H1 (cell line): ENCODE measurements around the gene MGMT. TPM values are rescaled to one million over a fixed set of nuclear protein-coding genes. Genes with fewer than 3 reads are reported as not detected.

Experiments used
- BCL11A ChIP-seq, 2 experiments: IDR thresholded peaks; one replicate each; pipeline ENCODE4 v1.6.1; 2011; ENCODE audit warnings: low read depth in 2 of 2, low read length in 2 of 2, mild to moderate bottlenecking in 2 of 2
- HDAC2 ChIP-seq, 2 experiments: fragments of 300-600 bp in 1 of 2; sonication (generic) in 1 of 2; IDR thresholded peaks; 2 replicates each; pipeline ENCODE4 v1.6.1; 2011 to 2012; ENCODE audit warnings: low read depth in 2 of 2, low read length in 2 of 2, mild to moderate bottlenecking in 2 of 2, moderate library complexity in 2 of 2, borderline replicate concordance in 1 of 2, inconsistent platforms in 1 of 2
- JUN ChIP-seq: IDR thresholded peaks from 2 replicates; pipeline ENCODE4 v1.6.1; 2011; ENCODE audit warnings: low read depth, mild to moderate bottlenecking, improper control_type of control experiment, low read length
- MAX ChIP-seq: IDR thresholded peaks from 2 replicates; pipeline ENCODE4 v1.6.1; 2012; ENCODE audit warnings: inconsistent platforms
- TEAD4 ChIP-seq: IDR thresholded peaks from 2 replicates; pipeline ENCODE4 v1.6.1; 2012; ENCODE audit warnings: low read depth, low read length, inconsistent platforms, mixed read lengths
- polyA plus RNA-seq, 7 experiments: library from polyadenylated mRNA; depleted of rRNA in 3 of 7; stranded (reverse) in 5 of 7; unstranded in 2 of 7; fragments of >200 nt in 5 of 7; fragments of 200-250 nt in 2 of 7; gene quantifications; 1 replicate in 5 of 7; 2 replicates in 1 of 7; 4 replicates in 1 of 7; pipeline versions ENCODE4 v1.2.1 to v1.2.3, GENCODE V29; 2011 to 2013; ENCODE audit warnings: missing spikeins in 2 of 7, mixed read lengths in 2 of 7
- total RNA-seq: library from RNA; stranded (reverse); fragmentation: NEBNext Ultra II Directional; extraction: Animal tissue kit (Norgen Biotek cat#: 25700); gene quantifications from 2 replicates; pipeline ENCODE4 v1.2.1, GENCODE V29; 2021
- TF ChIP-seq, protein P1 (sequence below): fragments of 300-600 bp; sonication (generic); IDR thresholded peaks from 2 replicates; pipeline ENCODE4 v1.7.1; 2012; ENCODE audit warnings: low read length, moderate library complexity, mild to moderate bottlenecking, inconsistent platforms; ENCODE audit not compliant: insufficient replicate concordance

The MGMT gene
- total and polyA plus RNA-seq, 2 of the 8 experiments (the other 6 are each of a cell fraction or from before 2014, with no cell fraction given): 9.9 to 10.7 TPM

DNA sequence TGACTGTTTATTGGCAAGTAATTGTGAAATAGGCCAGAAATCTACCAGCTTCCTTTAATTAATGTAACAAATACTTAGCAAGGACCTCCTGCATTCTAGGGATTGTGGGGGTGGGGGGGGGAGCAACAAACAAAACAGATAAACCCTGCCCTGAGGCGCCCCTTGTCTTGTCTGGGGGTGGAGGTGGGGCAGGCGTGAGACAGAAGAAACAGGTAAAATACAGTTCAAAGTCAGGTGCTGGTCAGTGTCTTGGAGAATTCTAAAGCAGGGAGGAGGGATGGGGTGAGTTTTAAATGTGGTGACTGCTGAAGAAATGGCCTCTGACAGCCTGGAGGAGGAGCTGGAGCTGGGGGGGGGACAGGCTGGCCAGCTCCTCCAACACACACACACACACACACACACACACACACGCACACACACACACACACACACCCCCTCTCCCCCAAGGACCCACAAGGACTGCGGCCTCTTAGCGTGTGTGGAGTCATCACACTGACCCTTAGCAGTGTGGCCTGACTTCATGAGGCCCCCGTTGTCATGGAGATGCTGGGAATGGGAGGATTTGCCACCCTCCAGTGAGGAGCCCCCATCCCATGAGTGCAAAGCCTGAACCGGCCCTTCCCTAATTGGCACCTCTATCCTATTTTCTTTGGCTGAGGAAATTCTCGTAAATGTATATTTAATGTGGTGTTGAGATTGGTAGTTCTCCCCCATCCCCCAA lies 190.4 kb downstream of the MGMT start (continued):
- TF ChIP-seq, protein P1, sequence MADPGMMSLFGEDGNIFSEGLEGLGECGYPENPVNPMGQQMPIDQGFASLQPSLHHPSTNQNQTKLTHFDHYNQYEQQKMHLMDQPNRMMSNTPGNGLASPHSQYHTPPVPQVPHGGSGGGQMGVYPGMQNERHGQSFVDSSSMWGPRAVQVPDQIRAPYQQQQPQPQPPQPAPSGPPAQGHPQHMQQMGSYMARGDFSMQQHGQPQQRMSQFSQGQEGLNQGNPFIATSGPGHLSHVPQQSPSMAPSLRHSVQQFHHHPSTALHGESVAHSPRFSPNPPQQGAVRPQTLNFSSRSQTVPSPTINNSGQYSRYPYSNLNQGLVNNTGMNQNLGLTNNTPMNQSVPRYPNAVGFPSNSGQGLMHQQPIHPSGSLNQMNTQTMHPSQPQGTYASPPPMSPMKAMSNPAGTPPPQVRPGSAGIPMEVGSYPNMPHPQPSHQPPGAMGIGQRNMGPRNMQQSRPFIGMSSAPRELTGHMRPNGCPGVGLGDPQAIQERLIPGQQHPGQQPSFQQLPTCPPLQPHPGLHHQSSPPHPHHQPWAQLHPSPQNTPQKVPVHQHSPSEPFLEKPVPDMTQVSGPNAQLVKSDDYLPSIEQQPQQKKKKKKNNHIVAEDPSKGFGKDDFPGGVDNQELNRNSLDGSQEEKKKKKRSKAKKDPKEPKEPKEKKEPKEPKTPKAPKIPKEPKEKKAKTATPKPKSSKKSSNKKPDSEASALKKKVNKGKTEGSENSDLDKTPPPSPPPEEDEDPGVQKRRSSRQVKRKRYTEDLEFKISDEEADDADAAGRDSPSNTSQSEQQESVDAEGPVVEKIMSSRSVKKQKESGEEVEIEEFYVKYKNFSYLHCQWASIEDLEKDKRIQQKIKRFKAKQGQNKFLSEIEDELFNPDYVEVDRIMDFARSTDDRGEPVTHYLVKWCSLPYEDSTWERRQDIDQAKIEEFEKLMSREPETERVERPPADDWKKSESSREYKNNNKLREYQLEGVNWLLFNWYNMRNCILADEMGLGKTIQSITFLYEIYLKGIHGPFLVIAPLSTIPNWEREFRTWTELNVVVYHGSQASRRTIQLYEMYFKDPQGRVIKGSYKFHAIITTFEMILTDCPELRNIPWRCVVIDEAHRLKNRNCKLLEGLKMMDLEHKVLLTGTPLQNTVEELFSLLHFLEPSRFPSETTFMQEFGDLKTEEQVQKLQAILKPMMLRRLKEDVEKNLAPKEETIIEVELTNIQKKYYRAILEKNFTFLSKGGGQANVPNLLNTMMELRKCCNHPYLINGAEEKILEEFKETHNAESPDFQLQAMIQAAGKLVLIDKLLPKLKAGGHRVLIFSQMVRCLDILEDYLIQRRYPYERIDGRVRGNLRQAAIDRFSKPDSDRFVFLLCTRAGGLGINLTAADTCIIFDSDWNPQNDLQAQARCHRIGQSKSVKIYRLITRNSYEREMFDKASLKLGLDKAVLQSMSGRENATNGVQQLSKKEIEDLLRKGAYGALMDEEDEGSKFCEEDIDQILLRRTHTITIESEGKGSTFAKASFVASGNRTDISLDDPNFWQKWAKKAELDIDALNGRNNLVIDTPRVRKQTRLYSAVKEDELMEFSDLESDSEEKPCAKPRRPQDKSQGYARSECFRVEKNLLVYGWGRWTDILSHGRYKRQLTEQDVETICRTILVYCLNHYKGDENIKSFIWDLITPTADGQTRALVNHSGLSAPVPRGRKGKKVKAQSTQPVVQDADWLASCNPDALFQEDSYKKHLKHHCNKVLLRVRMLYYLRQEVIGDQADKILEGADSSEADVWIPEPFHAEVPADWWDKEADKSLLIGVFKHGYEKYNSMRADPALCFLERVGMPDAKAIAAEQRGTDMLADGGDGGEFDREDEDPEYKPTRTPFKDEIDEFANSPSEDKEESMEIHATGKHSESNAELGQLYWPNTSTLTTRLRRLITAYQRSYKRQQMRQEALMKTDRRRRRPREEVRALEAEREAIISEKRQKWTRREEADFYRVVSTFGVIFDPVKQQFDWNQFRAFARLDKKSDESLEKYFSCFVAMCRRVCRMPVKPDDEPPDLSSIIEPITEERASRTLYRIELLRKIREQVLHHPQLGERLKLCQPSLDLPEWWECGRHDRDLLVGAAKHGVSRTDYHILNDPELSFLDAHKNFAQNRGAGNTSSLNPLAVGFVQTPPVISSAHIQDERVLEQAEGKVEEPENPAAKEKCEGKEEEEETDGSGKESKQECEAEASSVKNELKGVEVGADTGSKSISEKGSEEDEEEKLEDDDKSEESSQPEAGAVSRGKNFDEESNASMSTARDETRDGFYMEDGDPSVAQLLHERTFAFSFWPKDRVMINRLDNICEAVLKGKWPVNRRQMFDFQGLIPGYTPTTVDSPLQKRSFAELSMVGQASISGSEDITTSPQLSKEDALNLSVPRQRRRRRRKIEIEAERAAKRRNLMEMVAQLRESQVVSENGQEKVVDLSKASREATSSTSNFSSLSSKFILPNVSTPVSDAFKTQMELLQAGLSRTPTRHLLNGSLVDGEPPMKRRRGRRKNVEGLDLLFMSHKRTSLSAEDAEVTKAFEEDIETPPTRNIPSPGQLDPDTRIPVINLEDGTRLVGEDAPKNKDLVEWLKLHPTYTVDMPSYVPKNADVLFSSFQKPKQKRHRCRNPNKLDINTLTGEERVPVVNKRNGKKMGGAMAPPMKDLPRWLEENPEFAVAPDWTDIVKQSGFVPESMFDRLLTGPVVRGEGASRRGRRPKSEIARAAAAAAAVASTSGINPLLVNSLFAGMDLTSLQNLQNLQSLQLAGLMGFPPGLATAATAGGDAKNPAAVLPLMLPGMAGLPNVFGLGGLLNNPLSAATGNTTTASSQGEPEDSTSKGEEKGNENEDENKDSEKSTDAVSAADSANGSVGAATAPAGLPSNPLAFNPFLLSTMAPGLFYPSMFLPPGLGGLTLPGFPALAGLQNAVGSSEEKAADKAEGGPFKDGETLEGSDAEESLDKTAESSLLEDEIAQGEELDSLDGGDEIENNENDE: no peak
- TF ChIP-seq MAX (no peak), BCL11A (IDR thresholded peaks at IDR 0.05; ENCODE audit: low read depth in 2 of 2, low read length in 2 of 2) (no peak), JUN (no peak), HDAC2 (IDR thresholded peaks at IDR 0.05; ENCODE audit: borderline replicate concordance in 1 of 2, low read depth in 2 of 2, low read length in 2 of 2) (no peak), TEAD4 (no peak)
